ENCODE measurements around the gene SULT2B1.
A peak's percentile ranks its signal among the peaks of the same experiment; 100 is the strongest.

Gene SULT2B1

GRCh38 chr19:48600679-48601417, 48.9 kb downstream of the SULT2B1 start:
- DNase-seq (ENCODE audit: low spot score): no peak

DNA sequence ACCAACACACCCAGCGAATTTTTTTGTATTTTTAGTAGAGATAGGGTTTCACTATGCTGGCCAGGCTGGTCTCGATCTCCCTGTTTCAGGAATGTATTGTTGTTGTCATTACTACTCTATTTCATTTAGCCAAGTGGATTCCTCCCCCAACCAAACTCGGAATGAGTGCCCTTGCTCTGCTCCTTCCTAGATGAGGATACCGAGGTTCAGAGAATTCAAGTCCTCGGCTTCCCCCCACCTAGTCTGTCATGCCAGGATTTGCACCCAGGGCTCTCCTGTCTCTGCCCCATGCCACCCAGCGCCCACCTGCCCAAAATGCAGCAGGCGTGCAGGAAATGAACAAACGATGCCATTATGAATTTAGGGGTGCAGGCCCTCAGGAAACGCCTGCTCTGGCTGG, 51.0 kb downstream of the SULT2B1 start:
- DNase-seq (ENCODE audit: low spot score): no peak

DNA sequence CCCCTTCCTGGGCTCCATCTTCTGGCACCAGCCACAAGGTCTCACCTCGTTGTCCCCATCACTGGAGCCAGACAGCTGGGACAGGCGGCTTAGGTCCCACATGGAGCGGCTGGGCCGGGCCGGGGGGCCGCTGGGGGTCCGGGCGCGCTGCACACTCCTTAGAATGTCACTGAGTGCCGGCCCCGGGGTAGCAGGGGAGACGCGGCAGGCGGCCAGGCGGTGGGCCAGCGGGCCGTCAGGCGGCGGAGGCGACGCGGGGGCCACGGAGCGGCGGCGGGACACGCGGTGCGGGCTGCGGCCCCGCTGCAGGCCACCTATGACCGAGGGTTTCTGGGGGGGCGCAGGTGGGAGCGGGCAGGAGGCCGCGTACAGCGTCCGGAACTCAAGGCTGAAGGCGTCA, 51.5 kb downstream of the SULT2B1 start:
- DNase-seq (ENCODE audit: low spot score): no peak

DNA sequence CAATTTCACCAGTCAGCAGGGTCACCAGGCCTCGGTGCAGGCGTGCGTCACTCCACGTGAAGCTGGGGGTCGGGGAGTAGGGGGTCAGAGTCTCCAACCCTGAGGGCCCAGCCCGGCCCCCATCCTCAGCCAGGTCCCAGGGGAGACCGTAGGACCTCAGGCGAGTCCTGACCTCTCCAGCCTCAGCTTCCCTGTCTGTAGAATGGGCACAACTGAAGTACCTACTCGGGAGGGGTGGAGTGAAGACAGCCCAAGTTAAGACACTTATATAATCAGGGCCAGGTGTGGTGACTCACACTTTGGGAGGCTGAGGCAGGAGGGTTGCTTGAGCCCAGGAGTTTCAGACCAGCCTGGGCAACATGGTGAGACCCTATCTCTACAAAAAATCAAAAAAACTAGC, 51.9 kb downstream of the SULT2B1 start:
- no peak for DNase-seq (ENCODE audit: low spot score)

DNA sequence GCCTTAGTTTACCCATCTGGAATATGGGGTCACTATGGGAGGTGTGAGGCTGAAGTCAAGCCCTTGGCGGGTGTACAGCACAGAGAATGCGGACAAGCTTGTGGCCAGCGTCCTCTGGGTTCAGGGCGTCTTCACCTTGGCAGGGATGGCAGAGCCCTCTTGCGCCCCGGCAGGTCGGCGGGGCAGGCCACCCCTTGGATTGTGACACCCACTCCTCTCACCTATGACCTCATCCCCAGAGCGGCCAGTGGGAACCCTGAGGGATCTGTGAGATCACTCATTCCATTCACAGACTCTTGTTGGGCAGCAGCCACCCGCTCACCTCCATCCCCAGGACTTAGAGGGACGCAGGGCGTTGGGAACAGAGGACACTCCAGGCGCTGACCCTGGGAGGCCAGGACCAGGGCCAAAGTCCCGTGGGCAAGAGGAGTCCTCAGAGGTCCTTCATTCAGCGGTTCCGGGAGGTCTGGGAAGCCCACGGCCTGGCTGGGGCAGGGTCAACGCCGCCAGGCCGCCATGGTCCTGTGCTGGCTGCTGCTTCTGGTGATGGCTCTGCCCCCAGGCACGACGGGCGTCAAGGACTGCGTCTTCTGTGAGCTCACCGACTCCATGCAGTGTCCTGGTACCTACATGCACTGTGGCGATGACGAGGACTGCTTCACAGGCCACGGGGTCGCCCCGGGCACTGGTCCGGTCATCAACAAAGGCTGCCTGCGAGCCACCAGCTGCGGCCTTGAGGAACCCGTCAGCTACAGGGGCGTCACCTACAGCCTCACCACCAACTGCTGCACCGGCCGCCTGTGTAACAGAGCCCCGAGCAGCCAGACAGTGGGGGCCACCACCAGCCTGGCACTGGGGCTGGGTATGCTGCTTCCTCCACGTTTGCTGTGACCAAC, 54.7 kb downstream of the SULT2B1 start, which contains the start of gene SPACA4:
TSS of gene SPACA4 (plus strand) at position 280 of the 896 bp plus-strand sequence. CDS start at position 517, 237 bp downstream.
- no peak for DNase-seq (ENCODE audit: low spot score)

DNA sequence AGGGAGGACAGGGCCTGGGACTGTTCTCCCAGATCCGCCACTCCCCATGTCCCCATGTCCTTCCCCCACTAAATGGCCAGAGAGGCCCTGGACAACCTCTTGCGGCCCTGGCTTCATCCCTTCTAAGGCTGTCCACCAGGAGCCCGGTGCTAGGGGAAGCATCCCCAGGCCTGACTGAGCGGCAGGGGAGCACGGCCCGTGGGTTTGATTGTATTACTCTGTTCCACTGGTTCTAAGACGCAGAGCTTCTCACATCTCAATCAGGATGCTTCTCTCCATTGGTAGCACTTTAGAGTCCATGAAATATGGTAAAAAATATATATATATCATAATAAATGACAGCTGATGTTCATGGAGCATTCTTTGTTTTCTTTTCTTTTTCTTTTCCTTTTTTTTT, 55.4 kb downstream of the SULT2B1 start:
- no peak for DNase-seq (ENCODE audit: low spot score)

- DNase-seq (ENCODE audit: low spot score): peak; percentile 71
These were observed 56.9 kb downstream of the SULT2B1 start for GRCh38 chr19:48608798-48609263.

- no peak for DNase-seq (ENCODE audit: low spot score)
These were observed 57.7 kb downstream of the SULT2B1 start for GRCh38 chr19:48609571-48610108.

DNA sequence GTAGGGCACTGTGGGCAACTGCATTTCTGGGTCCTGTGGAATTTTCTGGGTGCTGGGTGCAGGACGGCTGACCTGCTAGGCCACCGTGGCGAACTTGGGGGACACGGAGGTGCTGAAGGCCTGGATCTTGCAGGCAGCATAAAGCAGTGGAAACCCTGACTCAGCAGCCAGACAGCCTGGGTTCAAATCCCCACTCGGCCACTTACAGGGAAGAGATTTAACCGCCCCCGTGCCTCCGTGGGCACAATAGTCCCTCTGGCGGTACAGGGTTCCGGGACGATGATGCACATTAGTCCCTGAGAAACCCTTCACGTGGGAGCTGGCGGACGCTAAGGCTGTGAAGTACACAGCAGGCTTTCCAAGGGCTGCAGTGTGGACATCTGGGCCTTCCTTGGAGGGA, 59.9 kb downstream of the SULT2B1 start:
- no peak for DNase-seq (ENCODE audit: low spot score)

- no peak for DNase-seq (ENCODE audit: low spot score)
These were observed 61.3 kb downstream of the SULT2B1 start for GRCh38 chr19:48613024-48613851.

DNA sequence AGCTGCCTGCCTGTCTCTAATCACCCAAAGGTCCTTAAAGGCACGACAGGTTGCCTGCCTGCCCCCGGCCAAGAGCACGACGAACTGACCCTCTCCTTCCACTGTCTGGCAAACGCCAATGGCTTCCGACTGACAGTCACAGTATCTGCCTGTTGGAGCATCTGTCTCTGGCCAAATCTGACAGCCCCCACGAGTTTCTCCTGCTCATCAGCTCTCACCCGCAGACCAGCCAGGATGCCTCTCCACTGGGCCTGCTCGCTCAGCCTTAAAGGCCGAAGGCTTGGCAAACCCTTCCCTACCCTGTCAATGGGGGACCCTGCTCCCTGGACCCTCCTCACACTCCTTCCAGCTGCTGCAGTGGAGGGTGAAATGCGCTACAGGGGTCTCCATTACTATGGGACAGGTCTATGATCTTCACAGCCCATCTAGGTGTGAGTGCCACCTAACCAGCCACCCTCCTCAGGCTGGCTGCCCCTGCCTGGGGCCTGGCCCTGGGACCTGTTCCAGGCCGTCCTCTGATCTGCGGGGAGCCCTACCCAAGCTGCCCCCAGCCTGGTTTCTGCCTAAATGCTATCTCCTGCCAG, 62.0 kb downstream of the SULT2B1 start:
- DNase-seq (ENCODE audit: low spot score): no peak

GRCh38 chr19:48614436-48615230, 62.7 kb downstream of the SULT2B1 start, which contains the start of gene FAM83E:
FAM83E (minus strand) TSS chr19:48615076; CDS start chr19:48613372, 1,704 bp downstream.
- DNase-seq (ENCODE audit: low spot score): no peak

DNA sequence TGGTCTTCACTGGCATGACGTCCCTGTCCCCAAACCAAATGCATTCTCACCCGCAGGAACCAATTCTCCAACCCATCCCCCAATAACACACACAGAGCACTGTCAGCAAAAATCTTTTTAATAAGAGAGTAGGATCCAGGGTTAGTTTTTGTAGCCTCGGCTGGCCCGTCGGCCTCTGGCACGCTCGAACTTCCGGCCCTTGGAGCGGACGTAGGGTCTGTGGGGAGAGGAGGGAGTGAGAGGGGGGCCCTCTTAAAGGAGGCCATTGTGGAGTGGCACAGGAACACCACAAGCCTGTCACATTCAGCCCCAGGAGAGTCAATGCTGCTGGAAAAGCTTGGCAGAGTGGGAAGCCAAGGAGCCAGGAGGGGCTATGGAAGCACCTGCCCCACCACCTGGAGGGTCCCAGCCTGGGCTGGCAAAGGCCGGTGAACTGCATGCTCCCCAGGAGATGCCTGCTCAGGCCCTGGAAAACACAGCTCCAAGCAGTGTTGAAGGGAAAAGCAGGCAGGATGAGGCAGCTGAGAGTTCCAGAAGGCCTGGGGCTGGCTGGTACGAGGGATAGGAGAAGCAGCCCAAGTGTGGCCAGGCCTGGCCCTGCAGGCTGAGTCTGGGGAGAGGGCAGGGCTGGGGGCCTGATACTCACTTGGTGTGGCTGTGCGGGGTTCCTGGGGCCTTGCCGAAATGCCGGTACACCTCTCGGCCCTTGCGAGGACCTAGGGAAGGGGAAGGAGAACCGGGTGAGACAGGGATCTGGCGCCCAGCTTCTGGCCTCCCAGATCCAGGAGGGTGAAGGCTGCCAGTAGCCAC, 63.5 kb downstream of the SULT2B1 start:
- no peak for DNase-seq (ENCODE audit: low spot score)

DNA sequence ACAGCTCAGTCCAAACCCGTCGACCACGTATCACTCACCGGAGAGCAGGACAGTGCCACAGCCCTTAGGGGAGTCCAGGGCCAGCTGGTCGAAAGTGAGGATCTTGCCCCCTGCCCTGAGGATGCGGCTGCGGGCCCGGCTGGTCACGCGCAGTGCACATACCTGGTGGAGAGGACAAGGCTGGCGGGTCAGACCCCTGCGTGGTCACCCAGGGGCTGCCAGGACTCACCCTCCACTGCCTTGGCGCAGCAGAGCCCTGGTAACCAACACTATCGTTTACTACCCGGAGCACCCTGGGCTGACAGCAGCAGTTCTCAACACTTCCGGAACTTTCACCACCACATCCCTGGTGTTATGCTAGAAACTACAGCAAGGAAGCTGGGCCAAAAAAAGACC, 64.1 kb downstream of the SULT2B1 start:
- DNase-seq (ENCODE audit: low spot score): no peak

GRCh38 chr19:48616491-48617056, 64.6 kb downstream of the SULT2B1 start:
- DNase-seq (ENCODE audit: low spot score): no peak

DNA sequence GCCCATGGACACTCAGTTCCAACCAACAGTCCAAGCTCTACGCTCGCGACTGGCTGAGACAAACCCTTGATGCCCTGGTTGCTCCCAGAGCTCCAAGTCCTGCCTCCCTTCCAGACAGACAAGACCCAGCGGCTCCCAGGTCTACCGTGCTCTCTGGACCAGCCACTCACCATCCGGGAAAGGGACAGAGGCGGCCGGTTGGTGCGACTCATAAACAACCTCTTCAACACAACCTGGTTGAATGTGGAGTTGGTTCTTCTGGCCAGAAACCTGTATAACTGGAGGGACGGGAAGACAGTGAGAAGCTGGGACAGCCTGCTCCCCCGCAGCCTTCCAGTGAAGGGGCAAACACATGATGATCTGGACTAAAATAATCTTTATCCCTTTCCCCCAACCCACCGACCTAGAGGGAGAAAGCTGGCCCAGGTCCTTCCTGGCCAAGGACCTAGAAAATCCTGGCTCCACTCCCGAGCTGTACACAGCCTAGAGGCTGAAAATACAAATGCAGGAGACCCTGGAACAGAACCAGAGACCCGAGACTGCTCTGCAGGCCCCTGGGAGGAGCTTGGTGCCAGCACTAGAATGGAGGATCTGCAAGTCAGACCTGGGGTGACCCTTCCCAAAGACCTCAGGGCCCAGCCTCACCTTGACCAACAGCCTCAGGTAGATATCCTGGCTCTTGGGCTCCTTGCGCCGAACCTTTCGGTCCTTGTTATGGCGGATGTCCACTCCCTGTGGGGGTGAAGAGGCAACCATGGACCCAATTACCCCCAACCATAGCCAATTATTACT, 65.4 kb downstream of the SULT2B1 start:
- DNase-seq (ENCODE audit: low spot score): no peak

- no peak for DNase-seq (ENCODE audit: low spot score)
These were observed 66.4 kb downstream of the SULT2B1 start for GRCh38 chr19:48618278-48618915.

All from CD4-positive, alpha-beta T cell treated with Interleukin-2 at 100 ng/mL for 4 hours (primary cell).